ENCODE measurements around the gene SLC16A13.
"Not testable (repeated sequence)": the region's sequence is repeated elsewhere in the genome, so short reads cannot be mapped to it uniquely, and the experiment has no call there.

Gene SLC16A13

DNA sequence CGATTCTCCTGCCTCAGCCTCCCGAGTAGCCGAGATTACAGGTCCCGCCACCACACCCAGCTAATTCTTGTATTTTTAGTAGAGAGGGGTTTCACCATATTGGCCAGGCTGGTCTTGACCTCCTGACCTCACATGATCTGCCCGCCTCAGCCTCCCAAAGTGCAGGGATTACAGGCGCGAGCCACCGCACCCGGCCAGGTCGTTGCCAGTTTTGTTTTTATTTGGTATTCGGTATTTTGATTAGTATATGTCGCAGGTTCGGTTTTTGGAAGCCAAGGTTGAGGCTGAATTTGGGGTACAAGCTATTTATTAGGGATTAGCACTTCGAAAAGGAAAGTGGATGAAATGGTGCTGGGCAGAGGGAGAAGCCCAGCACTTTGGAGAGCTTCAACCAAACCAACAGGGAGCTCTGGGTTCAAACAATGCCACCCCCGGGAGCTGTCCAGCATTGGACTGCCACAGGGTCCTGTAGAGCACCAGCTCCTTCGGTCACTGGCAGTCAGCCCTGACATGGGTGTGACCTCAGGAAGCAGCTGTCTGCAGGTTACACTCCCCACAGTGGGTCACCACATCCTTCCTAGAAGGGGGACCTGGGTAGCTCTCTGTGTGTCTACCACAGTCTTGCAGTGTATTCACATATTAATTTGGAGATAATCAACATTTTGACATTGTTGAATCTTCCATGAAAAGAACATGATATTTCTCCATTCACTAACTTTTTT, 45.7 kb downstream of the SLC16A13 start:
- no peaks in the 10 kb centered on the region for H3K9me3 ChIP-seq (ENCODE audit: control insufficient read depth, low read length)
- H3K36me3 ChIP-seq (ENCODE audit: control insufficient read depth, insufficient read depth, low read length), result no peaks in the 10 kb centered on the region
- no peak for DNase-seq
- no peak overlapping the region for H3K4me3 ChIP-seq (ENCODE audit: insufficient read depth, low read depth, low read length, poor library complexity, severe bottlenecking)
- no peak overlapping the region for H3K27ac ChIP-seq (ENCODE audit: insufficient read depth, low read length, poor library complexity, severe bottlenecking)
- H3K27me3 ChIP-seq (replicated peaks; ENCODE audit: control insufficient read depth, insufficient read depth, low read length, poor library complexity, severe bottlenecking), result no peaks in the 10 kb centered on the region
- H3K4me1 ChIP-seq (ENCODE audit: control insufficient read depth, insufficient read depth, low read length, poor library complexity, severe bottlenecking), result peaks cover 5% of the 10 kb centered on the region

- H3K27ac ChIP-seq (ENCODE audit: insufficient read depth, low read length, poor library complexity, severe bottlenecking), result no peak overlapping the region
- H3K36me3 ChIP-seq (ENCODE audit: control insufficient read depth, insufficient read depth, low read length), result no peaks in the 10 kb centered on the region
- H3K9me3 ChIP-seq (ENCODE audit: control insufficient read depth, low read length), result no peaks in the 10 kb centered on the region
- no peak for DNase-seq
- H3K4me3 ChIP-seq (ENCODE audit: insufficient read depth, low read depth, low read length, poor library complexity, severe bottlenecking), result no peak overlapping the region
- peaks cover 5% of the 10 kb centered on the region for H3K4me1 ChIP-seq (ENCODE audit: control insufficient read depth, insufficient read depth, low read length, poor library complexity, severe bottlenecking)
- no peaks in the 10 kb centered on the region for H3K27me3 ChIP-seq (replicated peaks; ENCODE audit: control insufficient read depth, insufficient read depth, low read length, poor library complexity, severe bottlenecking)
Observed at GRCh38 chr17:7083592-7083991, 47.8 kb downstream of the SLC16A13 start.

DNA sequence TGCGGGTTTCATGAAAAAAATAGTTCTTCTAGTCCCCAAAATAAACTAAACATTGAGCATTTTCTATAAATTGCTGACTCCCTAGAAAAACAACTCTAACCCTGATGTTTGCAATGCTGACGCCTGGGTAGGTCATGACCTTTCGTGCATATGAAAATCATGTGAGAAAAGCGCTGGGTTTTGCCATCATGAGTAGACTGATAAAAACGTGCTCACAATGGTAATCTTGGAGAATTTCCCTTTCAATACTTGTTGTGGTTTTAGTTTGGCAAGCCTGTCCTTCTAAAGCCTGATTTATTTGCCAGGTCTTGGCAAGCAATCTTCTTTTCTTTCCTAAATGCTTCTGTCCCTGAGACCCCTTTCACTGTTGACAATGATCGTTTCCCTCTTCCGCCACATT, 48.3 kb downstream of the SLC16A13 start:
- peaks cover 5% of the 10 kb centered on the region for H3K4me1 ChIP-seq (ENCODE audit: control insufficient read depth, insufficient read depth, low read length, poor library complexity, severe bottlenecking)
- no peak overlapping the region for H3K4me3 ChIP-seq (ENCODE audit: insufficient read depth, low read depth, low read length, poor library complexity, severe bottlenecking)
- no peak overlapping the region for H3K27ac ChIP-seq (ENCODE audit: insufficient read depth, low read length, poor library complexity, severe bottlenecking)
- no peak for DNase-seq
- no peaks in the 10 kb centered on the region for H3K27me3 ChIP-seq (replicated peaks; ENCODE audit: control insufficient read depth, insufficient read depth, low read length, poor library complexity, severe bottlenecking)
- H3K9me3 ChIP-seq (ENCODE audit: control insufficient read depth, low read length), result no peaks in the 10 kb centered on the region
- H3K36me3 ChIP-seq (ENCODE audit: control insufficient read depth, insufficient read depth, low read length), result no peaks in the 10 kb centered on the region

DNA sequence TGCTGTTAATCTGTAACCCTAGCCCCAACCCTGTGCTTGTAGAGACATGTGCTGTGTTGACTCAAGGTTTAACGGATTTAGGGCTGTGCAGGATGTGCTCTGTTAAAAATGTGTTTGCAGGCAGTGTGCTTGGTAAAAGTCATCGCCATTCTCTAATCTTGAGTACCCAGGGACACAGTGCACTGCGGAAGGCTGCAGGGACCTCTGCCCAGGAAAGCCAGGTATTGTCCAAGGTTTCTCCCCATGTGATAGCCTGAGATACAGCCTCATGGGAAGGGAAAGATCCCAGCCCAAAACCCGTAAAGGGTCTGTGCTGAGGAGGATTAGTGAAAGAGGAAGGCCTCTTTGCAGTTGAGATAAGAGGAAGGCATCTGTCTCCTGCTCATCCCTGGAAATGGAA, 52.6 kb downstream of the SLC16A13 start:
- H3K27ac ChIP-seq (ENCODE audit: insufficient read depth, low read length, poor library complexity, severe bottlenecking); DNase-seq; H3K4me3 ChIP-seq (ENCODE audit: insufficient read depth, low read depth, low read length, poor library complexity, severe bottlenecking); H3K36me3 ChIP-seq (ENCODE audit: control insufficient read depth, insufficient read depth, low read length); H3K27me3 ChIP-seq (replicated peaks; ENCODE audit: control insufficient read depth, insufficient read depth, low read length, poor library complexity, severe bottlenecking); H3K4me1 ChIP-seq (ENCODE audit: control insufficient read depth, insufficient read depth, low read length, poor library complexity, severe bottlenecking); H3K9me3 ChIP-seq (ENCODE audit: control insufficient read depth, low read length): not testable (repeated sequence)

DNA sequence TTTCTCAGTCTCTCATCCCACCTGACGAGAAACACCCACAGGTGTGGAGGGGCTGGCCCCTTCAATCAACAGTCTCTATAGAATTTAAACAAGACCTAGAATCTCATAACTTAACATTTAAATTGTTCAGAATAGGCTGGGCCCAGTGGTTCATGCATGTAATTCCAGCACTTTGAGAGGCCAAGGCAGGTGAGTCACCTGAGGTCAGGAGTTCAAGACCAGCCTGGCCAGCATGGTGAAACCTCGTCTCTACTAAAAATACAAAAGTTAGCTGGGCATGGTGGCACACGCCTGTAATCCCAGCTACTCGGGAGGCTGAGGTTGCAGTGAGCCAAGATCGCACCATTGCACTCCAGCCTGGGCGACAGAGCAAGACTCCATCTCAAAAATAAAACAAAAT, 53.8 kb downstream of the SLC16A13 start:
- not testable (repeated sequence) for H3K4me3 ChIP-seq (ENCODE audit: insufficient read depth, low read depth, low read length, poor library complexity, severe bottlenecking); H3K9me3 ChIP-seq (ENCODE audit: control insufficient read depth, low read length); H3K27ac ChIP-seq (ENCODE audit: insufficient read depth, low read length, poor library complexity, severe bottlenecking); H3K36me3 ChIP-seq (ENCODE audit: control insufficient read depth, insufficient read depth, low read length); H3K4me1 ChIP-seq (ENCODE audit: control insufficient read depth, insufficient read depth, low read length, poor library complexity, severe bottlenecking); DNase-seq; H3K27me3 ChIP-seq (replicated peaks; ENCODE audit: control insufficient read depth, insufficient read depth, low read length, poor library complexity, severe bottlenecking)
